HG02759 (cell line): ENCODE measurements around the gene R3HDM4.

ENCODE experiments used
- ATAC-seq: cut with Tn5 transposase; IDR thresholded peaks from one replicate; pipeline ENCODE4 v1.9.1; 2021; ENCODE audit warnings: mild to moderate bottlenecking, moderate library complexity; ENCODE audit not compliant: unreplicated experiment

R3HDM4 gene

DNA sequence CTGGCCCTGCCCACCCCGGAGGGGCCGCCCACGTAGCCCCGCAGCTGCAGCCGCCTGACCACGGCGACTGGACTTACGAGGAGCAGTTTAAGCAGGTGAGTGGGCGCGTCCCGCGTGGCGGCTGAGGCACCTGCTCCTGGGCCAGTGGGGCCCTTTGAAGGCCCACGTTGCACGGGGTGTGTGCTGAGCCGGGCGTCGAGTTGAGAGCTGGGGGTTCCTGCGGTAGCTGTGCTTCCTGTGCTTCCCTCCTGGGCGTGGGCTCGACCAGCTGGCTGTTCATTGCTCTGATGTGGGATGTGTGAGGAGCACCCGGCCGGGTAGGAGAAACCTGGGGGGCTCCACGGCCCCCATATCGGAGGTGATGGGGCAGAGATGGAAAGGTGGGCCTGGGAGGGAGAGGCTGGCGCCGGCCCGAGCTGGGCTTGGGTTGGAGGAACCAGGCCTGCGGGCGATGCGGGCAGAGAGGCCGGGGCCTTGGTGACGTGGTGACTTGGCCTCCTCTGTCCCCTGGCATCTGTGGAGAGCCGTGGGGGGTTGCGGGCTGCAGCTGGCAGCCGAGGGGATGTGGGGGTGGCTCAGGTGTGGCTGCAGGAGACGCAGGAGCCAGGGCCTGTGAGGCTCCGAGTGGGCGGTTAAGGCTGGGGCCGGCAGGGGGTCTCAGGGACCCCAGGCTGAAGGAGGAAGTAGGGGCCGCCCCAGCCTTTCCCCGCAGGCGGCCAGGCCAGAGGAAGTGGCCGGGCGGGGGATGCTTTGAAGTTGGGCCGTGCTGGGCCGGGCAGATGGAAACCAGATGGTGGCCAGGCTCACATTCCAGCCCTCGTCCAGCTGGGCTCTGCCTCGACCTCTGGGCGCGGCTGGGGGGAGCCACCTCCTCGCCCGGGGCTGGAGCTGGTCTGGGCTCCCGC lies 19.9 kb upstream of the R3HDM4 start:
- no peak for ATAC-seq

DNA sequence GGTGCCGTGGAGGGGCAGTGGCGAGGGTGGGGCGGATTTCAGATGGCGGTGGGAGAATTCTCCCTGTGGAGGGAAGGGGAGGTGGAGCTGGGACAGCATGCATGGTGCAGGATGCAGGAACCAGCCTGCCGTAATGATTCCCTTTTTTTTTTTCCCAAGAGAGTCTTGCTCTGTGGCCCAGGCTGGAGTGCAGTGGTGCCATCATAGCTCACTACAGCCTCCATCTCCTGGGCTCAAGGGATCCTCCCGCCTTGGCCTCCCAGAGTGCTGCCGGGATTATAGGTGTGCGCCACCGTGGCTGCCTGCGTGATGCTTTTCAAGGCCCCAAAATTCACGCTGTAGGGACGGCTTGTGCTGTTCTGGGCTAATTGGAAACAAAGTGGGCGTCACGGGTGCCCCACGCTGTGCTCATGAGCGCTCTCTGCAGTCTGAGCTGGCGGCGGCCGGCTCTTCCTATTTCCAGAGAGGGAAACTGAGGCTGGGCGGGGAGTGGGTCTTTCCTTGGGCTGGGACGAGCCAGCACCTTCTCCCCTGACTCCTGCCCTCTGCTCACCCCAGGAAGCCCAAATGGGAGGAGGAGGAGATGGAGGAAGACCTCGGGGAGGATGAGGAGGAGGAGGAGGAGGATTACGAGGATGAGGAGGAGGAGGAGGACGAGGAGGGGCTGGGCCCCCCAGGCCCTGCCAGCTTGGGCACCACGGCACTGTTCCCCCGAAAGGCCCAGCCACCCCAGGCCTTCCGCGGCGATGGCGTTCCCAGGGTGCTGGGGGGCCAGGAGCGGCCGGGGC lies 19.0 kb upstream of the R3HDM4 start:
- no peak for ATAC-seq

DNA sequence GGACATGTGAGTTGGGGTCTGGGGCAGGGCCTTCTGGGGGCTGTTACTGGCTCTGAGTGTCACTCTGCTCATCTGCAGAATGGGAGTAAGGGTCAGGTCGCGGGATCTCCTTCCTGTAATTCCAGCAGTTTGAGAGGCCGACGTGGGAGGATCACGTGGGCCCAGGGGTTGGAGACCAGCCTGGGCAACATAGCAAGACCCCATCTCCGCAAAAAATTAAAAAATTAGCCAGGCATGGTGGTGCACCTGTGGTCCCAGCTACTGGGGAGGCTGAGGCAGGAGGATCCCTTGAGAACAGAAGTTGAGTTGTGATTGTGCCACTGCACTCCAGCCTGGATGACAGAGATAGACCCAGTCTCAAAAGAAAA lies 16.9 kb upstream of the R3HDM4 start:
- ATAC-seq = no peak

DNA sequence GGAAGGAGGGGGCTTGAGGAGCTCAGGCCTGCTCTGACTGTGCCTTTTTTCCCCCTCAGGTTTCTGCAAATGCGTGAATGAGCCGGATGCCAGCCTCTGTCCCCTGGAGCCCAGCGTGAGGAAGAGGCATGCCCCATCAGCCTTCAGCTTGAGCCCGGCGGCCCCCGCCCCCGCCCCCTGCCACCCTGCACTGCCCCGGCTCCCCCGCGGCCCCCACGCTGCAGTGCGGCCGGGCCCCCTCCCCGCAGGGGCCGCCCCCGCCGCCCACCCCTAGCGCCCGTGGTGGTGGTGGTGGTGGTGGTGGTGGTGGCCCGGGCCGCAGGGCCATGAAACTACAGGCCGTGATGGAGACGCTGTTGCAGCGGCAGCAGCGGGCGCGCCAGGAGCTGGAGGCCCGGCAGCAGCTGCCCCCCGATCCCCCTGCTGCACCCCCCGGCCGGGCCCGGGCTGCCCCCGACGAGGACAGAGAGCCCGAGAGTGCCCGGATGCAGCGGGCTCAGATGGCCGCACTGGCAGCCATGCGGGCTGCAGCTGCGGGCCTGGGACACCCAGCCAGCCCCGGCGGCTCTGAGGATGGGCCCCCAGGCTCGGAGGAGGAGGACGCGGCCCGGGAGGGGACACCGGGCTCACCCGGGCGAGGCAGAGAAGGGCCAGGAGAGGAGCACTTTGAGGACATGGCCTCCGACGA lies 16.3 kb upstream of the R3HDM4 start:
- no peak for ATAC-seq

DNA sequence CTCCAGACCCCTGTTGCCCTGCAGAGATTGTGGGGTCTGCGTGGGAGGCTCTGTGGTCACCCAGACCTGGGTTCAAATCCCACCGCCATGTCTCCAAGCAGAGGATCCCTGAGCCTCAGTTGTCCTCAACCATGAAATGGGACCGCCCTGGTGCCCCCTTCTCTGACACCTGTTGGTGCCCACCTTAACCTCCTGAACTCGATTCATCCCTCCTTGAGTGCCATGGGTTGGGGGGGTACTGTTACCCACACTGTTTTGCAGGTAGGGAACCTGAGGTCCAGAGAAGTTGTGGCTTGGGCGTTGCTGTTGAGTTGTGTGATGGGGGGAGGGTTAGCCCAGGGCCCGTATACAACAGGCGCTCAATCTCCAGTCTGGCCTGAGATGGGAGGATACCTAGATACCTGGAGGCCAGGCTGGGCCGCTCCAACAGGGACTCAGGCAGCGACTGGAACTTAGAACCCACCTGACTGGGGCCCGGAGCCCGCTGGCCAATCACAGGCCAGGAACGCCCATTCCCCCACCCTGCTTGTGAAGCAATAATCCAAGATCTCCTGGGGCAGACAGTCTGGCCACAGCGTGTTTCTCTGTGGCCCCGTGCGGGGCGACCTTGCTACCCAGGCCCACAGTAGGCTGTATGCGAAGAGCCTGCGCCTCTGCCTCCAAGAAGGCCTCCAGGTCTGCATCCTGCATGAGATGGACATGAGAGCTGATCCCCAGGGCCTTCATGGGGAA lies 15.6 kb upstream of the R3HDM4 start:
- ATAC-seq = no peak

DNA sequence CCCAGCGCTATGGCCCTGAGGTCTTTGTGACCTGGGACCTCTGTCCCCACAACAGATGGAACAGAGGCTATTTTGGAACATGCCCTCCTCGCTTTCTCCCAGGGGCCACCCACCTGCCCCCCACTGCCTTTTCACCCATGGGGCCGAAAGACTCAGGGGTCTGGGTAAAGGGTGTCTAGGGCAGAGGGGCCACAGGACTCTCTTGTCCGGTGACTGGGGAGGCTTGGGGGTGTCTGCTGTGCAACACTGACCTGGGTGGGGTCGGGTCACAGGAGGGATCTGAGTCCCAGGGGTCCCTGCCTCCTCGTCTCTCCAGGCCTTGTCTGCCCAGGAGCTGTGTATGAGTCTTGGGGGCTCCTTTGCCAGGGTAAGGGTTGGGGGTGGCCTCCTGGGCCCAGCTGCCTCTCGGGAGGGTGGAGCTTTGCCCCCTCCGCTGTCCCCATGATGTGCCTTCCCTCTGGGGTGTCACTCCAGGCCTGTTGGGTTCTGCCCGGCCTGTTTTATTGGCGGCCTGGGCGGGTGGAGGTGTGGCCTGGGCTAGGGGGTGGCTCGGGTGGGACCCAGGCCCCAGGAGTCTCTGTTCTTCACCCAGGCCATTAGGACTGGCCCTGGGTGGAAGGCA lies 14.9 kb upstream of the R3HDM4 start:
- no peak for ATAC-seq

DNA sequence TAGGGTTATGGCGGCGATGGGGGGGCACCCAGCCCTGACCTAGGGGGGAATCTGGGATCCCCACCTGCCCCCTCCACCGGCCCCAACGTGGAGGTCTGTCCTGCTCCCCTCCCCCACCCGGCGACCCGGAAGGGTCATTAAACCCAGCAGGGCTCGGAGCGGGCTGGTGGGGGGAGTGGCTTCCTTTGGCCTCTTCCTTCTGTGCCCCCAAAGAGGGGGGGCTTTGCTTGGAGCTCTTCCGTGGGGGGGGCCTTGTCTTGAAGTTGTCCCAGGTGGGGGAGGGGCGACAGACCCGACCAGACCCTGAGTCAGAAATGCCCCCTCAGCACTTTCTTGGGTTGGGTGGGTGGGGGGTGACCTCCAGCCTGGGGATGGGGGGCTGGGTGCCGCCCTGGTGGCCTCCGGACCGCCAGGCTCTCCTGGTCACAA lies 14.3 kb upstream of the R3HDM4 start:
- ATAC-seq = no peak

DNA sequence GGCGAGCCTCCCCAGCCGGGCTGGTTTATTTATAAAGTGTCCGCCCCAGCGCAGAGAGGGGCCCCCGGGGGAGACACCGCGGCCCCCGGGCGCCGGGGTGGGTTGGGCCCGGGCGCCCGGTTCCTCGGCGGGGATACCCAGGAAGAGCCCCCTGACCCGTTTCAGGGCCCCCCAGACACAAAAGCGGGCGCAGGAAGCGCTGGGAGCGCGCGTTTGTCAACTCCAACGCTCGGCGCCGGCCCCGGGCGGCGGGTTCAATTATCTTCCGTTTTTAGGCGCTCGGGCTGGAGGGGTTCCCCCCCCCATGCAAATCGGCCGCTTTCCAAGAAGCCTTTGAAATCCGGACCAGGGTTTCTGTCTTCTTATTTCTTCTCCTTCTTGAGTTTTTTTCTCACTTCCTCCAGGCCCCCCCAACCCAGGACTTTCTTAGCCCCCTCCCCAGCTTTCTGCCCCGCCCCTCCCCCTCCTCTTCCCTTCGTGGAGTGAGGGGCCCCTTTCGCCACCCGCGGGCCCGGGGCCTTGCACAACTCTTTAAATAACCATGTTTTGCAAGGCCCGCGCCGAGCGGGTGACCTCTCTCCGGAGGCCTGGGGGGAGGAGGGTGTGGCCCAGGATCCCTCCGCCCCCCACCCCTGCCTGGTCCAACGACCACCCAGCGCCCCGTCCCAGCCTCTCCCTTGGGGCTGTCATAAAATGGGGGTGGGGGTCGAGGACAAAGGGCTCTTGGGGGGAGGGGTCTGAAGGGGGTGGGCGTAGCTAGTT lies 13.8 kb upstream of the R3HDM4 start:
- ATAC-seq = no peak

DNA sequence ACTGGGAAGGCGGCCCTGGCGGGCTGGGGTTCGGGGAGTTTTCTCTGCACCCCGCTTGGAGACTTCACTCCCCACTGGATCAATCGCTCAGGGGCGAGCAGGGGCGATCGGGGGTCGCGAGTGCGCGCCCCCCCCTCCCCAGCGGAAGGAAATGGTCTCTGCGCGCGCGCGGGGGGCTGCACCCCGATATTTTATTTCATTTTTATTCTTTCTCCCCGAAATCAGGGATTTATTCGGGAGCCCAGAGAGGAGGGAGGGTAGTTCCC lies 13.2 kb upstream of the R3HDM4 start:
- no peak for ATAC-seq

DNA sequence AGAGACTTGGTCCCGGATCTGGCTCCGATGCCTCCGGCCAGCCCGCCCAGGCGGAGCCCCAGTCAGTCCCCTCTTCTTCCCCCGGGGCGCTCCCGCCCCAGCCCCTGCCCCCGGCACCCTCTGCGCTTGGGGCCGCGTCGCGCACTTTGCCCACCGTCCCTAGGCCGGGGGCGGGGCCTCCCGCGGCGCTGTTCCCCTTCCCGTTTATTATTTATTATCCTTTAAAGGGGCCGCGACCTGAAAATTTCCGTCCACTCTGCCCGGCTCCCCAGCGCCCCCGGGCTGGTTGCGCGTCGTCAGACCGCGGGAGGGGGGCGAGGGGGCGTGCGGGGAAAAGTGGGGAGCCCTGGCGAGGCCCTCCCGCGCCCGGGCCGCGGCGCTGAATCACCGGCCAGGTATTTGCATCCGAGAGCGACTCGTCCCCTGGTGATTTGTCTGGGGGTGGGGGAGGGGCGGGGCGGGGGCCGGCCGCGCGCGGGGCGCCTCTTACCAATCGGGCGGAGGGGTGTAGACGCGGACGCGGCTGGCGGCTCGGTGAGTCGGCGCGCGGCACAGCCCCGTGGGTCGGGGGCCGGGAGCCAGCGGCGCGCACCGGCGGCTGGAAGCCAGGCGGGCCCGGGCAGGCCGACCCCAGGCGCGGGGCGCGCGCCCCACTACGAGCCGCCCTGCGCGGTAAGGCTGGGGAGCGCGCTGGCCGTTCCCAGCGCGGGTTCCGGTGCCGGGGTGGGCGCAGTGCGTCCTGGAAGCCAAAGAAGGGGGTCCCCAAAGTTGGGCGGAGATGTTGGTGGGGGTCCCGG lies 12.7 kb upstream of the R3HDM4 start, which contains the start of gene ARID3A:
Gene ARID3A, plus strand, starts transcription at position 510 of the 797 bp plus-strand sequence. CDS start 3,494 bp downstream, outside the sequence.
- ATAC-seq = peak; percentile 65

DNA sequence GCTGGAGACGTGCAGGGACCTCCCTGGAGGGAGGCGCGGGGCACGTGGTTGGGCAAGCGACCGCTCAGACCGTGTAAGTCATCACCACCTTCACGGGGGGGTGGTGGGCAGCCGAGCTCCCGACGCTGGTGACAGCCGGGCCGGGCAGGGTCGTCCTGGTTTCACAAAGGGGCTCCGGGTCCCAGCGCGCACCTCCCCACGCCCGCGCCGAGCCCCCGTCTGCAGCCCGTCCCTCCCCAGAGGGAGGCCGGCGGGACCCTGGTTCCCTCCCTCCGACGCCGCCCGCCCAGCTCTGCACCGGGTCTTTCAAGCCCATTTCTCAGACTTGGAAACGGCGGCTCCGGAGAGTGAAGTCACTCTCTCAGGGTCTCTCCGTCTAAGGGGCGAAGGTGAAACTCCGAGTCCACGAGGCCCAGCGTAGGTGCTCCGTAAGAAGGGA lies 12.1 kb upstream of the R3HDM4 start:
- peak; percentile 44 for ATAC-seq

DNA sequence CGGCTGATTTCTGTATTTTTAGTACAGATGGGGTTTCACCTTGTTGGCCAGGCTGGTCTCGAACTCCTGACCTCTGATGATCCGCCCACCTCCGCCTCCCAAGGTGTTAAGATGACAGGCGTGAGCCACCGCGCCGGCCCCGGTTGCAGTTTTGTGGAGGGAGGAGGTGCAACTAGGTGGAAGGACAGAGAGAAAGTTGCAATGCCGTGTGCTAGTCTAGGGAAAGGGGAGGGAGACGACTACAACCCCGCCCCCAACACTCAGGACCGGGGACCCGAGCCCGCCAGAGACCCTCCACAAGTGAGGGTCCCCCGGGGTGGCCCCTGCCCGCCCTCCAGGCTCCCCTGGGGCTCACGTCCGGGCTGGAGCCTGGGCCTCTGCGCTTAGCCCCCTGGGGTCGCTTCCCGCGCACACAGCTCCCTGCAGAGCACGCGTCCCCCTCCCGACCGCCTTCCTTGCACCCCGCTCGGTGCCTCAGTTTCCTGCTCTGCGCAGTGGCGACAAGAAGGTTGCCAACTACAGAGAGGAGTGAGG lies 11.6 kb upstream of the R3HDM4 start:
- no peak for ATAC-seq

DNA sequence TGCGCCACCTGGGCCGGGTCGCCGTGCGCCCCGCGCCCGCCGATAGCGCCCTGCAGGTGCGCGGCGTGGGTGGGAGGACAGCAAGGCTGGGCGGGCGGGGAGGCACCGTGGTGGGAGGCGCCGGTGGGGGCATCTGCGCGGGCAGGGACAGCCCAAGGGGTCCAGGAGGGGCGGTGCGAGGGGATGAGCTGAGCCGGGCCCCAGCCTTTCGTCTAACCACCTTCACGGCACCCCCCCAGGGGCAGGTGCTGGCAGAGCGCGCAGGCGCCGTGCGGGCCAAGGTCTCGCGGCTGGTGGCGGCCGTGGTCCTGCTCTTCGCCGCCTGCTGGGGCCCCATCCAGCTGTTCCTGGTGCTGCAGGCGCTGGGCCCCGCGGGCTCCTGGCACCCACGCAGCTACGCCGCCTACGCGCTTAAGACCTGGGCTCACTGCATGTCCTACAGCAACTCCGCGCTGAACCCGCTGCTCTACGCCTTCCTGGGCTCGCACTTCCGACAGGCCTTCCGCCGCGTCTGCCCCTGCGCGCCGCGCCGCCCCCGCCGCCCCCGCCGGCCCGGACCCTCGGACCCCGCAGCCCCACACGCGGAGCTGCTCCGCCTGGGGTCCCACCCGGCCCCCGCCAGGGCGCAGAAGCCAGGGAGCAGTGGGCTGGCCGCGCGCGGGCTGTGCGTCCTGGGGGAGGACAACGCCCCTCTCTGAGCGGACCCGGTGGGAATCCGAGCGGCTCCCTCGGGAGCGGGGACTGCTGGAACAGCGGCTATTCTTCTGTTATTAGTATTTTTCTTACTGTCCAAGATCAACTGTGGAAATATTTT lies 7.2 kb upstream of the R3HDM4 start:
- ATAC-seq = no peak

DNA sequence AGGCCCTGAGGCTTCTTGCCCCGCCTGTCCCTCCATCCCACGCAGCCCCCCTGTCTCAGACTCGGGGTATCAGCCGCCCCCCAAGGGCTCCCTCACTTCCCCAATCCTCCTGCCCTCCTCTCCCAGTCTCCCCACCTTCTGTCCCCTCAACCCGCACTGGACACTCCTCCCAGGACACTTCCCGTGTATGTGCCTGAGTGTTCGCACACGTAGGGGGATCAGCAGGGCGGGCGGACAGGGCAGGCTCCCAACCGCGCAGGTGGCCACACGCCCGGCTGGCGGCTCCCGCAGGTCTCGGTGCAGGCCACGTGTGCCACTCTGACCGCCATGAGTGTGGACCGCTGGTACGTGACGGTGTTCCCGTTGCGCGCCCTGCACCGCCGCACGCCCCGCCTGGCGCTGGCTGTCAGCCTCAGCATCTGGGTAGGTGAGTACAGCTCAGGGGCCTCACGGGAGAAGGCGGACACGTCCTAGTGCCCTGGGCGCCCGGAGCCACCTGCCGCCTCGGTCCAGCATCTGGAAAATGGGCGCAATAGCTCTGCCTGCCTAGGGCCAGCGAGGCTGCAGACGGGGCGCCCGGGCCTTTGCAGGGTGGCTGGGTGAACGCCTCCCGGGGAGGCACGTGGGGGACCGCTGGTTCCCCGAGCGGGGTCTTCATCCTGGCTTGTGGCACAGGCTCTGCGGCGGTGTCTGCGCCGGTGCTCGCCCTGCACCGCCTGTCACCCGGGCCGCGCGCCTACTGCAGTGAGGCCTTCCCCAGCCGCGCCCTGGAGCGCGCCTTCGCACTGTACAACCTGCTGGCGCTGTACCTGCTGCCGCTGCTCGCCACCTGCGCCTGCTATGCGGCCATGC lies 6.4 kb upstream of the R3HDM4 start:
- no peak for ATAC-seq

DNA sequence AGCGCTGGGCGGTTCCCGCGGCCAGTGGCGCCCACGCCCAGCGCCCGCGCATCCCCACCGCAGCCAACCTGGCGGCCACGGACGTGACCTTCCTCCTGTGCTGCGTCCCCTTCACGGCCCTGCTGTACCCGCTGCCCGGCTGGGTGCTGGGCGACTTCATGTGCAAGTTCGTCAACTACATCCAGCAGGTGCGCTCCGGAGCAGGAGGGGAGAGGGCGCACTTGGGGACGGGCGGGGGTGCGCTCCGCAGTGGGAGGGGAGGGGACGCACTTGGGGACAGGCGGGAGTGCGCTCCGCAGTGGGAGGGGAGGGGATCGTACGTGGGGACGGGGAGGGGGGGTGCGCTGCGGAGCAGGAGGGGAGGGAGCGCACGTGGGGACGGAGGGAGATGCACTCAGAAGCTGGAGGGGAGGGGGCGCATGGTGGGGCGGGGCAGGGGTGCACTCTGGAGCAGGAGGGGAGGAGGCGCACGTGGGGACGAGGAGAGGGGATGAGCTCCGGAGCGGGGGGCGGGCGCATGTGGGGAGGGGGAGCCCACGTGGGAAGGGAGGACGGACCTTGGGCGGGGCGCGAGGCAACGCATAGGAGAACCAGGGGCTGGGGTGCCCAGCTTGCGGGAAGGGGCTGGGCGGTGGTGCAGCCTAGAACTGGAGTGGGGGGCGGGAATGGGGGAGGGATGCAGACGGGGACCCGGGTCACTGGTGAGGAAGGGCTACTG lies 5.6 kb upstream of the R3HDM4 start:
- ATAC-seq = no peak

DNA sequence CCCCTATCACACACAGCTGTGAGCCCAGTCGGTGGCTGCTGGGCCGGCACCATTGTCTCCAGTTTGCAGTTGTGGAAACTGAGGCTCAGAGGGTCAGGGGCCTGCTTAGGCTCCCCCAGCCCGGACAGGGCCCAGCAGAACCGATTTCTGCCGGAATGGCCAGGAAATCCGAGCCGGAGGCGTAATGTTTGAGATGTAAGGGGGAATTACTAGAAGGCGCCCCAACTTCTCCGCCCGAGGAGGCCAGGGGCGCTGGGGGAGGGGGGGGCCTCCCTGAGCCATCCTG lies 5.1 kb upstream of the R3HDM4 start:
- ATAC-seq = no peak
